Activated B cell treated with CpG ODN at 0.5 μM for 24 hours (primary cell): ENCODE results near the gene PRKAG2. TPM values are rescaled to one million over a fixed set of nuclear protein-coding genes. Genes with fewer than 3 reads are reported as not detected.

Experiments
- ATAC-seq: fragments of 200-7000 bp; cut with Tn5 transposase; one replicate; pipeline ENCODE4 v1.10.0; 2021; ENCODE audit warnings: low read depth, mild to moderate bottlenecking, moderate library complexity
- CTCF ChIA-PET: fragments of 350-600 bp; sonication (Branson Sonifier 250); formaldehyde crosslinking; loops from one replicate; lab custom pipeline; 2021; ENCODE audit warnings: antibody characterized with exemption; lab: Charles Lee
- POLR2A ChIA-PET: fragments of 350-600 bp; sonication (Branson Sonifier 250); formaldehyde crosslinking; loops from one replicate; lab custom pipeline; 2021; ENCODE audit warnings: antibody characterized with exemption; lab: Charles Lee
- DNase-seq: peaks from one replicate; pipeline ENCODE4 v3.0.0; 2022
- H3K27ac Mint-ChIP-seq: one replicate; pipeline ENCODE4 v1.8.0; 2020; ENCODE audit warnings: mixed read lengths
- H3K27me3 Mint-ChIP-seq: one replicate; pipeline ENCODE4 v1.8.0; 2021; ENCODE audit warnings: mixed read lengths
- H3K36me3 Mint-ChIP-seq: one replicate; pipeline ENCODE4 v1.8.0; 2021; ENCODE audit warnings: low read depth, mixed read lengths
- H3K4me1 Mint-ChIP-seq: one replicate; pipeline ENCODE4 v1.8.0; 2021; ENCODE audit warnings: mixed read lengths
- H3K4me3 Mint-ChIP-seq: one replicate; pipeline ENCODE4 v1.8.0; 2020; ENCODE audit warnings: mild to moderate bottlenecking, mixed read lengths
- H3K9me3 Mint-ChIP-seq: one replicate; pipeline ENCODE4 v1.8.0; 2020; ENCODE audit warnings: mixed read lengths
- CTCF ChIP-seq: fragments of 200-600 bp; IDR thresholded peaks from one replicate; pipeline ENCODE4 v1.8.0; 2022; ENCODE audit warnings: antibody characterized with exemption, mild to moderate bottlenecking
- intact Hi-C: fragments of 100-400 bp; cut with micrococcal nuclease; formaldehyde crosslinking; loops from one replicate; pipeline ENCODE4 v1.15.1; 2024
- total RNA-seq: library from RNA; stranded (reverse); gene quantifications from 2 replicates; pipeline ENCODE4 v1.2.3, GENCODE V29; 2022

Gene PRKAG2
- total RNA-seq, 1 donor from 2014 or later = 19.7 TPM

- intact Hi-C loops = loop anchor here (2.0 to 5.0 kb wide), 2 partner anchors 148 to 211 kb away; partner anchors contain the start of genes PRKAG2 and RHEB
- no peak for TF ChIP-seq CTCF
- ChIA-PET POLR2A (no interaction called here), CTCF (no interaction called here)
- Mint-ChIP-seq H3K9me3 (no peaks in the 10 kb centered on the region), H3K36me3 (no peaks in the 10 kb centered on the region), H3K4me1 (peaks cover 37% of the 10 kb centered on the region), H3K27ac (no peak overlapping the region), H3K27me3 (no peaks in the 10 kb centered on the region), H3K4me3 (no peak overlapping the region)
- DNase-seq (no peak), ATAC-seq (no peak)
Observed at GRCh38 chr7:151729521-151729921, 147.4 kb downstream of the PRKAG2 start.

- intact Hi-C loops = loop anchor here (2.0 to 5.0 kb wide), 2 partner anchors 149 to 210 kb away; partner anchors contain the start of genes PRKAG2 and RHEB
- no peak overlapping the region for H3K4me3 Mint-ChIP-seq
- ChIA-PET POLR2A (no interaction called here), CTCF (no interaction called here)
- ATAC-seq (no peak), DNase-seq (no peak)
- no peaks in the 10 kb centered on the region for H3K27me3 Mint-ChIP-seq
- H3K4me1 Mint-ChIP-seq = peaks cover 37% of the 10 kb centered on the region
- no peak overlapping the region for H3K27ac Mint-ChIP-seq
- no peaks in the 10 kb centered on the region for H3K36me3 Mint-ChIP-seq
- TF ChIP-seq CTCF = no peak
- H3K9me3 Mint-ChIP-seq = no peaks in the 10 kb centered on the region
Observed at GRCh38 chr7:151728746-151729145, 148.2 kb downstream of the PRKAG2 start.

- TF ChIP-seq CTCF = no peak
- Mint-ChIP-seq H3K4me1 (peaks cover 37% of the 10 kb centered on the region), H3K4me3 (peak overlapping the region; percentile 11), H3K36me3 (no peaks in the 10 kb centered on the region), H3K27me3 (no peaks in the 10 kb centered on the region), H3K9me3 (no peaks in the 10 kb centered on the region), H3K27ac (no peak overlapping the region)
- intact Hi-C loops = loop anchor here (2.0 to 5.0 kb wide), 2 partner anchors 149 to 209 kb away; partner anchors contain the start of genes PRKAG2 and RHEB
- ATAC-seq (no peak), DNase-seq (no peak)
- POLR2A ChIA-PET = no interaction called here
- CTCF ChIA-PET = no interaction called here
Observed at GRCh38 chr7:151728286-151728660, 148.6 kb downstream of the PRKAG2 start.

GRCh38 chr7:151727579-151728285, 149.2 kb downstream of the PRKAG2 start:
- ATAC-seq (peak; percentile 83), DNase-seq (peak; percentile 44)
- Mint-ChIP-seq H3K27me3 (no peaks in the 10 kb centered on the region), H3K27ac (no peak overlapping the region), H3K9me3 (no peaks in the 10 kb centered on the region), H3K4me3 (peak overlapping the region; percentile 11), H3K36me3 (no peaks in the 10 kb centered on the region), H3K4me1 (peaks cover 37% of the 10 kb centered on the region)
- TF ChIP-seq CTCF = no peak
- POLR2A ChIA-PET = interaction anchor here (1.0 kb wide), 1 partner anchor 96 kb away, joined by 4 read pairs; no protein-coding TSS in a partner anchor
- intact Hi-C loops = loop anchor here (1.0 to 5.0 kb wide), 5 partner anchors 31 to 256 kb away; partner anchors contain the start of genes PRKAG2 and RHEB
- CTCF ChIA-PET = no interaction called here
